MCF 10A (cell line): ENCODE results near the gene SEC24D. TPM values are rescaled to one million over a fixed set of nuclear protein-coding genes. Genes with fewer than 3 reads are reported as not detected.

Experiments
- BruUV-seq: library from RNA; stranded (reverse); fragments of 400-500 nt; replicated peaks from 2 replicates; lab custom pipeline; 2021; lab: Mats Ljungman, UMichigan
- CTCF ChIA-PET: fragments of 300-600 bp; sonication (Branson Sonifier 250); formaldehyde crosslinking; extraction: SDS; loops from one replicate; lab custom pipeline; 2021; ENCODE audit warnings: antibody characterized with exemption, inconsistent platforms; lab: Yijun Ruan, JAX
- POLR2A ChIA-PET: fragments of 300-600, 350-650 bp; sonication (Branson Sonifier 250); formaldehyde crosslinking; extraction: SDS; loops from one replicate; lab custom pipeline; 2020; ENCODE audit warnings: antibody characterized with exemption, inconsistent platforms; lab: Yijun Ruan, JAX
- DNase-seq: peaks from one replicate; pipeline ENCODE4 v3.0.0-alpha.2; 2018; ENCODE audit not compliant: unreplicated experiment
- H3K27ac Mint-ChIP-seq: one replicate; pipeline ENCODE4 v1.8.0; 2022; ENCODE audit warnings: mild to moderate bottlenecking, low read depth, mixed read lengths; ENCODE audit not compliant: unreplicated experiment
- H3K27me3 Mint-ChIP-seq: one replicate; pipeline ENCODE4 v1.8.0; 2022; ENCODE audit warnings: mixed read lengths; ENCODE audit not compliant: insufficient read depth, unreplicated experiment
- H3K36me3 Mint-ChIP-seq: one replicate; pipeline ENCODE4 v1.8.0; 2022; ENCODE audit warnings: mild to moderate bottlenecking, moderate library complexity, mixed read lengths; ENCODE audit not compliant: insufficient read depth, unreplicated experiment
- H3K4me1 Mint-ChIP-seq: one replicate; pipeline ENCODE4 v1.8.0; 2022; ENCODE audit warnings: mixed read lengths; ENCODE audit not compliant: insufficient read depth, unreplicated experiment
- H3K4me3 Mint-ChIP-seq: one replicate; pipeline ENCODE4 v1.8.0; 2022; ENCODE audit warnings: mild to moderate bottlenecking, moderate library complexity, mixed read lengths; ENCODE audit not compliant: unreplicated experiment
- H3K9me3 Mint-ChIP-seq: one replicate; pipeline ENCODE4 v1.8.0; 2022; ENCODE audit warnings: mixed read lengths; ENCODE audit not compliant: unreplicated experiment
- CTCF ChIP-seq: fragments of 200-600 bp; IDR thresholded peaks from one replicate; pipeline ENCODE4 v1.8.0; 2022; ENCODE audit warnings: antibody characterized with exemption, mild to moderate bottlenecking; ENCODE audit not compliant: unreplicated experiment
- intact Hi-C: fragments of 100-400 bp; cut with micrococcal nuclease; formaldehyde crosslinking; loops from 2 replicates; pipeline ENCODE4 v1.14.1; 2022
- total RNA-seq: library from RNA; stranded (reverse); gene quantifications from 2 replicates; pipeline ENCODE4 v1.2.3, GENCODE V29; 2022

Gene SEC24D
- total RNA-seq, 1 experiment from 2014 or later, result 117 TPM

DNA sequence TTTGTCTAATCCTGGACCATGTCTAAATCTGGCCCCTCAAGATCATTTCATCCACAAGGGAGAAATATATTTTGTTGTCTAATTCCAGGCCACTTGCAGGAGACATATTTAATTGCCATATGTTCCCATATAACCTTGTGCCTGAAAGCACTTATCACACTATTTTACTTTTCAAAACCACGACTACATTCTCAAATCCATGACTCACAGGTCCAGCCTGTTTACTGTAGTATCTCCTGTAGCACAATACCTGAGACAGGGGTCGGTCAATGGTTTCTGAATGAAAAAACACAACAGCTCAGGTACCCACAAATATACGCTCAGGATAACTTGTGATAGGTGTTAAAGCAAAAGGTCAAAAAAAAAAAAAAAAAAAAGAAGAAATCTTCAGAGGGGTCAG lies 60.9 kb downstream of the SEC24D start:
- ChIA-PET POLR2A (interaction anchor here (0.6 to 1.3 kb wide), 5 partner anchors 9 to 119 kb away, joined by 3 to 5 read pairs (median 4); partner anchors contain the start of gene SYNPO2), CTCF (interaction anchor here (0.5 to 11.6 kb wide), 12 partner anchors 22 to 488 kb away, joined by 3 to 121 read pairs (median 4); partner anchors contain the start of gene SYNPO2)
- no TSS peak for BruUV-seq
- intact Hi-C loops, result no loop called here
- H3K4me1 Mint-ChIP-seq, result peaks cover 27% of the 10 kb centered on the region
- no peak for DNase-seq
- peak overlapping the region; percentile 27 for H3K27ac Mint-ChIP-seq
- no peak overlapping the region for H3K4me3 Mint-ChIP-seq
- TF ChIP-seq CTCF, result no peak
- H3K9me3 Mint-ChIP-seq, result peaks cover 3% of the 10 kb centered on the region
- H3K27me3 Mint-ChIP-seq, result no peaks in the 10 kb centered on the region
- peaks cover 16% of the 10 kb centered on the region for H3K36me3 Mint-ChIP-seq

DNA sequence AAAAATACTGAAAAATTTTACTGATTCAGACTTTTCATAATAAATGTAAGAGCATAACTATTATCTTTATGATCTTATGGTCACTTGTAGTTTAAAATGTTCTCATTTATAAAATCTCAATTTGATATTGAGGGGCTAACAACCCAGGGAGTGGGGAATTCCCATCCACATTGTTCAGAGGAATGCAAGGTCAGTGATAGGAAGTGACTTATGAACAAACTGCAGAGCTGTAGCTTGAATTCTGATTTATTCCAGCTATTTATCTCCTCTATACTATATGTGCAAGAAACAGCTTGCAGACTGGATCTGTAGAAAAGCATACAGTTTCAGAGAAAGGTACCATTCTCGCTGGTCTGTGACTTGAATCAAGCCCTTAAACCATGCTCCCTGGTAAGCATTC lies 61.6 kb downstream of the SEC24D start:
- Mint-ChIP-seq H3K4me1 (peaks cover 27% of the 10 kb centered on the region), H3K27ac (no peak overlapping the region), H3K27me3 (no peaks in the 10 kb centered on the region), H3K4me3 (no peak overlapping the region), H3K36me3 (peaks cover 19% of the 10 kb centered on the region), H3K9me3 (no peaks in the 10 kb centered on the region)
- POLR2A ChIA-PET, result interaction anchor here (1.1 to 1.3 kb wide), 4 partner anchors 9 to 116 kb away, joined by 3 to 5 read pairs (median 4); partner anchors contain the start of gene SYNPO2
- no TSS peak for BruUV-seq
- intact Hi-C loops, result no loop called here
- DNase-seq, result no peak
- CTCF ChIA-PET, result interaction anchor here (0.6 to 11.6 kb wide), 14 partner anchors 21 to 193 kb away, joined by 3 to 121 read pairs (median 3); partner anchors contain the start of gene SYNPO2
- no peak for TF ChIP-seq CTCF

- no TSS peak for BruUV-seq
- peaks cover 17% of the 10 kb centered on the region for H3K36me3 Mint-ChIP-seq
- no peak for DNase-seq
- H3K9me3 Mint-ChIP-seq, result no peaks in the 10 kb centered on the region
- peaks cover 27% of the 10 kb centered on the region for H3K4me1 Mint-ChIP-seq
- no peak overlapping the region for H3K4me3 Mint-ChIP-seq
- intact Hi-C loops, result loop anchor here (2.0 kb wide), 1 partner anchor 91 kb away; no protein-coding TSS in a partner anchor
- POLR2A ChIA-PET, result interaction anchor here (0.8 kb wide), 1 partner anchor 194 kb away, joined by 4 read pairs; no protein-coding TSS in a partner anchor
- H3K27me3 Mint-ChIP-seq, result no peaks in the 10 kb centered on the region
- CTCF ChIA-PET, result interaction anchor here (0.6 to 11.6 kb wide), 9 partner anchors 27 to 195 kb away, joined by 3 to 121 read pairs (median 5); partner anchors contain the start of gene SYNPO2
- TF ChIP-seq CTCF, result no peak
- H3K27ac Mint-ChIP-seq, result no peak overlapping the region
Measured at GRCh38 chr4:118773429-118773792, 62.5 kb downstream of the SEC24D start.

GRCh38 chr4:118772767-118773428 lies 63.0 kb downstream of the SEC24D start:
- no peak overlapping the region for H3K27ac Mint-ChIP-seq
- no peak for TF ChIP-seq CTCF
- H3K9me3 Mint-ChIP-seq, result no peaks in the 10 kb centered on the region
- no peak for DNase-seq
- BruUV-seq, result no TSS peak
- H3K27me3 Mint-ChIP-seq, result no peaks in the 10 kb centered on the region
- peaks cover 21% of the 10 kb centered on the region for H3K36me3 Mint-ChIP-seq
- CTCF ChIA-PET, result interaction anchor here (0.6 to 11.6 kb wide), 16 partner anchors 14 to 195 kb away, joined by 3 to 121 read pairs (median 10); partner anchors contain the start of gene SYNPO2
- peaks cover 27% of the 10 kb centered on the region for H3K4me1 Mint-ChIP-seq
- POLR2A ChIA-PET, result interaction anchor here (1.0 to 1.5 kb wide), 4 partner anchors 26 to 118 kb away, joined by 3 to 7 read pairs (median 4); partner anchors contain the start of gene SYNPO2
- intact Hi-C loops, result loop anchor here (1.0 to 2.0 kb wide), 3 partner anchors 92 to 196 kb away; no protein-coding TSS in a partner anchor
- no peak overlapping the region for H3K4me3 Mint-ChIP-seq
